HG02763 (cell line): Measurements from ENCODE around the gene PDE6H.
A peak's percentile ranks its signal among the peaks of the same experiment; 100 is the strongest.

ENCODE experiments used
- ATAC-seq: cut with Tn5 transposase; IDR thresholded peaks from one replicate; pipeline ENCODE4 v1.9.1; 2021; ENCODE audit warnings: mild to moderate bottlenecking, moderate library complexity; ENCODE audit not compliant: unreplicated experiment

Gene PDE6H

GRCh38 chr12:14950982-14951746, 21.7 kb upstream of the PDE6H start:
- ATAC-seq = no peak

- no peak for ATAC-seq
Measured at GRCh38 chr12:14951851-14952250, 21.0 kb upstream of the PDE6H start.

GRCh38 chr12:14952299-14952921, 20.4 kb upstream of the PDE6H start:
- peak; percentile 64 for ATAC-seq

GRCh38 chr12:14953752-14954151, 19.1 kb upstream of the PDE6H start:
- no peak for ATAC-seq

- no peak for ATAC-seq
Measured at GRCh38 chr12:14954269-14954668, 18.6 kb upstream of the PDE6H start.

- peak; percentile 25 for ATAC-seq
Measured at GRCh38 chr12:14956024-14956891, 16.6 kb upstream of the PDE6H start.

GRCh38 chr12:14956905-14957304, 15.9 kb upstream of the PDE6H start:
- ATAC-seq = no peak

- no peak for ATAC-seq
Measured at GRCh38 chr12:14957551-14958168, 15.2 kb upstream of the PDE6H start.

GRCh38 chr12:14958361-14959125, 14.3 kb upstream of the PDE6H start:
- no peak for ATAC-seq

- no peak for ATAC-seq
Measured at GRCh38 chr12:14959126-14959440, 13.8 kb upstream of the PDE6H start.

- no peak for ATAC-seq
Measured at GRCh38 chr12:14959463-14959862, 13.4 kb upstream of the PDE6H start.

- ATAC-seq = no peak
Measured at GRCh38 chr12:14959916-14960496, 12.8 kb upstream of the PDE6H start.

- peak; percentile 43 for ATAC-seq
Measured at GRCh38 chr12:14960548-14961465, 12.0 kb upstream of the PDE6H start.

GRCh38 chr12:14961466-14962152, 11.2 kb upstream of the PDE6H start, which contains the start of gene ARHGDIB:
ARHGDIB (minus strand) TSS chr12:14961601; CDS start chr12:14950712, 10,889 bp downstream.
- peak; percentile 65 for ATAC-seq

- no peak for ATAC-seq
Measured at GRCh38 chr12:14962153-14962539, 10.7 kb upstream of the PDE6H start.

GRCh38 chr12:14962797-14963196, 10.0 kb upstream of the PDE6H start:
- no peak for ATAC-seq

GRCh38 chr12:14963520-14963919, 9.3 kb upstream of the PDE6H start:
- no peak for ATAC-seq

- ATAC-seq = no peak
Measured at GRCh38 chr12:14964406-14964805, 8.4 kb upstream of the PDE6H start.
